ENCODE results near the gene SLIT1.

Gene SLIT1

DNA sequence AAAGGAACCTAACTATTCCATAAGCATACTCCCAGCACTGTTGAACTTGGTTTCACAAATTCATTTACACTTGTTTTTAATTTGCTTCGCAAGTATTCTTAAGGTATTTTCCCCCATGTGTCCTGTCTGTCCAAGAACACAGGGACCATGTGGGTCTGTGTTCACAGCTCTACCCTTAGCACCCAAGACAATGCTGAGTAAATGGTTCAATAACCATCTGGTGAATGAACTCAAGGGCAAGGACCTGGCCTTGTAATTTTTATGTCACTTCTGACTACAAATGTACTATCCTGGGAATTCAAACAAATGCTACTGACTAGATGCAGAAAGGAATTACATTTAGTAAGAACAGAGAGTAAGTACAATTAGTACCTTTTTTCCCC is 43.0 kb upstream of the SLIT1 start:
- Histone ChIP-seq H3K27ac (ENCODE audit: poor library complexity, severe bottlenecking) (no peak overlapping the region), H3K9me3 (ENCODE audit: severe bottlenecking) (no peaks in the 10 kb centered on the region), H3K4me3 (ENCODE audit: severe bottlenecking) (no peak overlapping the region), H3K27me3 (ENCODE audit: insufficient read depth, poor library complexity, severe bottlenecking) (no peaks in the 10 kb centered on the region), H3K36me3 (ENCODE audit: low read depth) (peaks cover 16% of the 10 kb centered on the region), H3K4me1 (ENCODE audit: insufficient read depth, poor library complexity, severe bottlenecking) (no peaks in the 10 kb centered on the region)
- DNase-seq (ENCODE audit: low spot score) (no peak), ATAC-seq (ENCODE audit: low read depth) (no peak)
- TF ChIP-seq, protein P1, sequence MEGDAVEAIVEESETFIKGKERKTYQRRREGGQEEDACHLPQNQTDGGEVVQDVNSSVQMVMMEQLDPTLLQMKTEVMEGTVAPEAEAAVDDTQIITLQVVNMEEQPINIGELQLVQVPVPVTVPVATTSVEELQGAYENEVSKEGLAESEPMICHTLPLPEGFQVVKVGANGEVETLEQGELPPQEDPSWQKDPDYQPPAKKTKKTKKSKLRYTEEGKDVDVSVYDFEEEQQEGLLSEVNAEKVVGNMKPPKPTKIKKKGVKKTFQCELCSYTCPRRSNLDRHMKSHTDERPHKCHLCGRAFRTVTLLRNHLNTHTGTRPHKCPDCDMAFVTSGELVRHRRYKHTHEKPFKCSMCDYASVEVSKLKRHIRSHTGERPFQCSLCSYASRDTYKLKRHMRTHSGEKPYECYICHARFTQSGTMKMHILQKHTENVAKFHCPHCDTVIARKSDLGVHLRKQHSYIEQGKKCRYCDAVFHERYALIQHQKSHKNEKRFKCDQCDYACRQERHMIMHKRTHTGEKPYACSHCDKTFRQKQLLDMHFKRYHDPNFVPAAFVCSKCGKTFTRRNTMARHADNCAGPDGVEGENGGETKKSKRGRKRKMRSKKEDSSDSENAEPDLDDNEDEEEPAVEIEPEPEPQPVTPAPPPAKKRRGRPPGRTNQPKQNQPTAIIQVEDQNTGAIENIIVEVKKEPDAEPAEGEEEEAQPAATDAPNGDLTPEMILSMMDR (IDR thresholded peaks at IDR 0.05; ENCODE audit: poor library complexity, severe bottlenecking) = no peak

DNA sequence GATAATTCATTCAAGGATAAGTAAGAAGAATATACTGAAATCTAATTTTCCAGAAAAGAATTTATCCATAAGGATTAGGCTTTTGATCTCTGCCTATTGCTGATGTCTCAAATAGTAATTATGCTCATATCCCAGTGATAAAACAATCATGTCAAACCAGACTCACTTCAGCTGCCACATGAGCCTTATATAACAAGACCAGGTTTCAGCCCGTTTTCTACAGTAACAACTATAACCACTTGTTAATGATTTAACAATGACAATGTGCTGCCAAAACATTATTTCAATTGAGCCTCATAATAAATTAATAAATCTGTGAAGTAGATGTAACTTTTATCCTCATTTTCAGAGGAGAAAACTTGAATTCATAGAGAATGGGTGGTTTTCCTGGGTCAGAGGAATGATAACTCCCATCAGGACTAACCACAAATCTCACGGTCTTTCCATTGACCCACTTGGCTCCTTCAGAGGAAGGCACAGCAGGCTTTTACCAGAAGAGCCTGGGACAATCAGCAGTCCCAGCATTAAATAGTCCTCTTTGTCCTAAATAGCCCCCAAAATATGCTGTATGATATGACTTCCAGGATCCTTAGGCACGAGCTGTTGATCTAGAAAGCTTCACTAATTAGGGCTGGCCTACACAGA is 42.5 kb upstream of the SLIT1 start:
- no peak overlapping the region for H3K27ac ChIP-seq (ENCODE audit: poor library complexity, severe bottlenecking)
- DNase-seq (ENCODE audit: low spot score) (no peak), ATAC-seq (ENCODE audit: low read depth) (no peak)
- no peak overlapping the region for H3K4me3 ChIP-seq (ENCODE audit: severe bottlenecking)
- H3K4me1 ChIP-seq (ENCODE audit: insufficient read depth, poor library complexity, severe bottlenecking) = no peaks in the 10 kb centered on the region
- peaks cover 16% of the 10 kb centered on the region for H3K36me3 ChIP-seq (ENCODE audit: low read depth)
- H3K27me3 ChIP-seq (ENCODE audit: insufficient read depth, poor library complexity, severe bottlenecking) = no peaks in the 10 kb centered on the region
- TF ChIP-seq, protein P1 (IDR thresholded peaks at IDR 0.05; ENCODE audit: poor library complexity, severe bottlenecking) = no peak
- no peaks in the 10 kb centered on the region for H3K9me3 ChIP-seq (ENCODE audit: severe bottlenecking)

DNA sequence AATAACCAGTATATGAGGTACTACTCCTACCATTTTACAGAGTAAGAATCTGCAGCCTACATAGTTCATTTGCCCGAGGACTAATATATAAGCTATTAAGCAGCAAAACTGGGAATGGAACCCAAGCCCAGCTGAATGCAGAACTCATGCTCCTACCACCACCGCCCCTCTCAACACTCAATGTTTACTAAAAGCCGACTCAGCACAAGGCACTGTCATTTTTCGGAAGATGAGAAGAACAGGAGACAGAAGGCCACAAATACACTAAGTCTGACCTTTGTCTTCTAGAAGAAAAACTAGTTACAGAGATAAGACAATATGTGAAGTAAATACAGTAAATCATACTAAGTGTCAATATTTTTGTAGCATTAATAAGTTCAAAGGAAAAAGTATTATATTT is 40.6 kb upstream of the SLIT1 start:
- H3K27me3 ChIP-seq (ENCODE audit: insufficient read depth, poor library complexity, severe bottlenecking) = no peaks in the 10 kb centered on the region
- TF ChIP-seq, protein P1 (IDR thresholded peaks at IDR 0.05; ENCODE audit: poor library complexity, severe bottlenecking) = no peak
- no peak for DNase-seq (ENCODE audit: low spot score)
- peaks cover 14% of the 10 kb centered on the region for H3K36me3 ChIP-seq (ENCODE audit: low read depth)
- no peak overlapping the region for H3K4me3 ChIP-seq (ENCODE audit: severe bottlenecking)
- no peaks in the 10 kb centered on the region for H3K9me3 ChIP-seq (ENCODE audit: severe bottlenecking)
- no peak overlapping the region for H3K27ac ChIP-seq (ENCODE audit: poor library complexity, severe bottlenecking)
- no peaks in the 10 kb centered on the region for H3K4me1 ChIP-seq (ENCODE audit: insufficient read depth, poor library complexity, severe bottlenecking)
- ATAC-seq (ENCODE audit: low read depth) = no peak

DNA sequence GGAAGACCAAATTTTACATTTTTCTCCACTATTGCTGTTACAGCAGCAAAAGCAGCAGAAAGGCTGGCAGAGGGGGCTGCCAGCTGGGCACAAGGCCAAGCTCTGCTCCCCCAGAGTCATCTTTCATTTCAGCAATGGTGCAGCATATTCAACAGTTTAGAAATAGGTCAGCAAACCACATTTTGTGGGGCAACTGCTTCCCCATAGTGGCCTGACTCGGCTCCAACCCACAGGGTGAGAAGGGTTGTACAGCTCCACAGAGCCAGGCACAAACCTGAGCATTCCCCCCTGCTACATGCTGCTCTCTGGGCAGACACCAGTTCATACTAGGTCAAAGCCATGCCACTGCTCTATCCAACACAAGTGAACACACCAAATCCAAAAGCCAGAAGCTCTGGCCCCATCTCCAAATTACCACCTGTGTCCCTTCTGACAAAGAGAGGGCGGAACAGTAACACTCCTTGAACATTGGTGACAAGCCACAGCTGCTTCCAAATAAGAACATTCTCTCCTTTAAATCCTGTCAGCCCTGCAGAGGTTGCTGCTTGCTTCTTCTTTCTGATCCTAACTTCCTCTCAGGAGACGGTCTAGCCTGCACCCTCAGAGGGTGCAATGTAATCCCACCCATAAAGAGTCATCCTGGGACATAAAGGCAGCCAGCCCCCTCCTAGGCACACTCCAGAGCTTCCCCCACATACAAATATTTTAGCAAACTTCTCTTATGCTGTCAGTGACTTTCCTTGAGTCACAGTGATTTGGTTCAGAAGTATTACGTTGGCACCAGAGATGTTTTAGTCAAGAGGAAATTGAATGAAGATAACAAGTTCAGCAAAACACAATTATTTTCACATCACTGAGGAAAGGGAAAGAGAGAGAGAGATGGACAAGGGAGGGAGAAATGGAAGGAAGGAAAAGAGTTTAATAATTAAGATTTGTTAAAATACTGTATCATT is 39.0 kb upstream of the SLIT1 start:
- no peak overlapping the region for H3K27ac ChIP-seq (ENCODE audit: poor library complexity, severe bottlenecking)
- H3K9me3 ChIP-seq (ENCODE audit: severe bottlenecking) = no peaks in the 10 kb centered on the region
- no peak overlapping the region for H3K4me3 ChIP-seq (ENCODE audit: severe bottlenecking)
- peaks cover 11% of the 10 kb centered on the region for H3K36me3 ChIP-seq (ENCODE audit: low read depth)
- no peaks in the 10 kb centered on the region for H3K4me1 ChIP-seq (ENCODE audit: insufficient read depth, poor library complexity, severe bottlenecking)
- no peaks in the 10 kb centered on the region for H3K27me3 ChIP-seq (ENCODE audit: insufficient read depth, poor library complexity, severe bottlenecking)
- DNase-seq (ENCODE audit: low spot score) (no peak), ATAC-seq (ENCODE audit: low read depth) (no peak)
- TF ChIP-seq, protein P1 (IDR thresholded peaks at IDR 0.05; ENCODE audit: poor library complexity, severe bottlenecking) = no peak

Measured in RWPE2 (cell line).